Measurements from ENCODE around the gene DNAJC3.
A peak's percentile ranks its signal among the peaks of the same experiment; 100 is the strongest.
"Not testable (repeated sequence)": the region's sequence is repeated elsewhere in the genome, so short reads cannot be mapped to it uniquely, and the experiment has no call there.

The DNAJC3 gene

GRCh38 chr13:95741584-95742563 lies 64.9 kb downstream of the DNAJC3 start:
- Histone ChIP-seq H3K27ac (ENCODE audit: low read depth, low read length) (no peak overlapping the region), H3K4me3 (ENCODE audit: low read depth, low read length) (no peak overlapping the region), H3K9me3 (ENCODE audit: control insufficient read depth, insufficient read depth, low read depth, low read length) (no peaks in the 10 kb centered on the region), H3K27me3 (ENCODE audit: control insufficient read depth, insufficient read depth, low read length) (no peaks in the 10 kb centered on the region), H3K9ac (ENCODE audit: low read length) (no peak overlapping the region), H3K36me3 (ENCODE audit: control insufficient read depth, insufficient read depth, low read length) (no peaks in the 10 kb centered on the region), H3K4me1 (ENCODE audit: control insufficient read depth, insufficient read depth, low read length) (0 out of 2 replicates have a peak, but pooled peaks cover 7% of the 10 kb centered on the region)

GRCh38 chr13:95743192-95743591 lies 66.3 kb downstream of the DNAJC3 start:
- Histone ChIP-seq H3K36me3 (ENCODE audit: control insufficient read depth, insufficient read depth, low read length) (no peaks in the 10 kb centered on the region), H3K4me3 (ENCODE audit: low read depth, low read length) (no peak overlapping the region), H3K27ac (ENCODE audit: low read depth, low read length) (no peak overlapping the region), H3K27me3 (ENCODE audit: control insufficient read depth, insufficient read depth, low read length) (no peaks in the 10 kb centered on the region), H3K9ac (ENCODE audit: low read length) (no peak overlapping the region), H3K9me3 (ENCODE audit: control insufficient read depth, insufficient read depth, low read depth, low read length) (no peaks in the 10 kb centered on the region), H3K4me1 (ENCODE audit: control insufficient read depth, insufficient read depth, low read length) (0 out of 2 replicates have a peak, but pooled peaks cover 7% of the 10 kb centered on the region)

GRCh38 chr13:95745289-95745688 lies 68.3 kb downstream of the DNAJC3 start:
- Histone ChIP-seq H3K27me3 (ENCODE audit: control insufficient read depth, insufficient read depth, low read length) (no peaks in the 10 kb centered on the region), H3K27ac (ENCODE audit: low read depth, low read length) (no peak overlapping the region), H3K9me3 (ENCODE audit: control insufficient read depth, insufficient read depth, low read depth, low read length) (no peaks in the 10 kb centered on the region), H3K9ac (ENCODE audit: low read length) (no peak overlapping the region), H3K4me1 (ENCODE audit: control insufficient read depth, insufficient read depth, low read length) (0 out of 2 replicates have a peak, but pooled peaks cover 7% of the 10 kb centered on the region), H3K36me3 (ENCODE audit: control insufficient read depth, insufficient read depth, low read length) (no peaks in the 10 kb centered on the region), H3K4me3 (ENCODE audit: low read depth, low read length) (no peak overlapping the region)

GRCh38 chr13:95745752-95746151 lies 68.8 kb downstream of the DNAJC3 start:
- Histone ChIP-seq H3K27me3 (ENCODE audit: control insufficient read depth, insufficient read depth, low read length) (no peaks in the 10 kb centered on the region), H3K4me3 (ENCODE audit: low read depth, low read length) (no peak overlapping the region), H3K9ac (ENCODE audit: low read length) (no peak overlapping the region), H3K36me3 (ENCODE audit: control insufficient read depth, insufficient read depth, low read length) (no peaks in the 10 kb centered on the region), H3K4me1 (ENCODE audit: control insufficient read depth, insufficient read depth, low read length) (0 out of 2 replicates have a peak, but pooled peaks cover 7% of the 10 kb centered on the region), H3K9me3 (ENCODE audit: control insufficient read depth, insufficient read depth, low read depth, low read length) (no peaks in the 10 kb centered on the region), H3K27ac (ENCODE audit: low read depth, low read length) (no peak overlapping the region)

- Histone ChIP-seq H3K4me3 (ENCODE audit: low read depth, low read length) (no peak overlapping the region), H3K27ac (ENCODE audit: low read depth, low read length) (no peak overlapping the region), H3K9me3 (ENCODE audit: control insufficient read depth, insufficient read depth, low read depth, low read length) (no peaks in the 10 kb centered on the region), H3K9ac (ENCODE audit: low read length) (no peak overlapping the region), H3K36me3 (ENCODE audit: control insufficient read depth, insufficient read depth, low read length) (no peaks in the 10 kb centered on the region), H3K27me3 (ENCODE audit: control insufficient read depth, insufficient read depth, low read length) (no peaks in the 10 kb centered on the region), H3K4me1 (ENCODE audit: control insufficient read depth, insufficient read depth, low read length) (0 out of 2 replicates have a peak, but pooled peaks cover 7% of the 10 kb centered on the region)
Observed at GRCh38 chr13:95749545-95749944, 72.6 kb downstream of the DNAJC3 start.

GRCh38 chr13:95752677-95753076 lies 75.7 kb downstream of the DNAJC3 start:
- no peaks in the 10 kb centered on the region for H3K9me3 ChIP-seq (ENCODE audit: control insufficient read depth, insufficient read depth, low read depth, low read length)
- peaks cover 7% of the 10 kb centered on the region for H3K4me1 ChIP-seq (ENCODE audit: control insufficient read depth, insufficient read depth, low read length)
- H3K27me3 ChIP-seq (ENCODE audit: control insufficient read depth, insufficient read depth, low read length): no peaks in the 10 kb centered on the region
- no peaks in the 10 kb centered on the region for H3K36me3 ChIP-seq (ENCODE audit: control insufficient read depth, insufficient read depth, low read length)
- H3K27ac ChIP-seq (ENCODE audit: low read depth, low read length): no peak overlapping the region
- no peak overlapping the region for H3K9ac ChIP-seq (ENCODE audit: low read length)
- H3K4me3 ChIP-seq (ENCODE audit: low read depth, low read length): no peak overlapping the region

- no peak overlapping the region for H3K27ac ChIP-seq (ENCODE audit: low read depth, low read length)
- no peaks in the 10 kb centered on the region for H3K36me3 ChIP-seq (ENCODE audit: control insufficient read depth, insufficient read depth, low read length)
- no peak overlapping the region for H3K4me3 ChIP-seq (ENCODE audit: low read depth, low read length)
- H3K9me3 ChIP-seq (ENCODE audit: control insufficient read depth, insufficient read depth, low read depth, low read length): no peaks in the 10 kb centered on the region
- peaks cover 7% of the 10 kb centered on the region for H3K4me1 ChIP-seq (ENCODE audit: control insufficient read depth, insufficient read depth, low read length)
- H3K27me3 ChIP-seq (ENCODE audit: control insufficient read depth, insufficient read depth, low read length): no peaks in the 10 kb centered on the region
- no peak overlapping the region for H3K9ac ChIP-seq (ENCODE audit: low read length)
Observed at GRCh38 chr13:95754069-95754468, 77.1 kb downstream of the DNAJC3 start.

GRCh38 chr13:95756072-95756471 lies 79.1 kb downstream of the DNAJC3 start:
- H3K4me3 ChIP-seq (ENCODE audit: low read depth, low read length): no peak overlapping the region
- H3K9me3 ChIP-seq (ENCODE audit: control insufficient read depth, insufficient read depth, low read depth, low read length): no peaks in the 10 kb centered on the region
- H3K4me1 ChIP-seq (ENCODE audit: control insufficient read depth, insufficient read depth, low read length): peaks cover 7% of the 10 kb centered on the region
- H3K27me3 ChIP-seq (ENCODE audit: control insufficient read depth, insufficient read depth, low read length): no peaks in the 10 kb centered on the region
- H3K36me3 ChIP-seq (ENCODE audit: control insufficient read depth, insufficient read depth, low read length): no peaks in the 10 kb centered on the region
- H3K9ac ChIP-seq (ENCODE audit: low read length): no peak overlapping the region
- peak overlapping the region; percentile 12; the same call in 1 of the 2 replicates for H3K27ac ChIP-seq (ENCODE audit: low read depth, low read length)

GRCh38 chr13:95762626-95763025 lies 85.7 kb downstream of the DNAJC3 start:
- not testable (repeated sequence) for H3K27ac ChIP-seq (ENCODE audit: low read depth, low read length); H3K9ac ChIP-seq (ENCODE audit: low read length); H3K4me1 ChIP-seq (ENCODE audit: control insufficient read depth, insufficient read depth, low read length); H3K27me3 ChIP-seq (ENCODE audit: control insufficient read depth, insufficient read depth, low read length); H3K4me3 ChIP-seq (ENCODE audit: low read depth, low read length); H3K9me3 ChIP-seq (ENCODE audit: control insufficient read depth, insufficient read depth, low read depth, low read length)
- H3K36me3 ChIP-seq (ENCODE audit: control insufficient read depth, insufficient read depth, low read length): peaks cover 12% of the 10 kb centered on the region

- no peak overlapping the region for H3K9ac ChIP-seq (ENCODE audit: low read length)
- no peak overlapping the region for H3K27ac ChIP-seq (ENCODE audit: low read depth, low read length)
- no peaks in the 10 kb centered on the region for H3K4me1 ChIP-seq (ENCODE audit: control insufficient read depth, insufficient read depth, low read length)
- H3K36me3 ChIP-seq (ENCODE audit: control insufficient read depth, insufficient read depth, low read length): peaks cover 12% of the 10 kb centered on the region
- no peaks in the 10 kb centered on the region for H3K9me3 ChIP-seq (ENCODE audit: control insufficient read depth, insufficient read depth, low read depth, low read length)
- no peak overlapping the region for H3K4me3 ChIP-seq (ENCODE audit: low read depth, low read length)
- no peaks in the 10 kb centered on the region for H3K27me3 ChIP-seq (ENCODE audit: control insufficient read depth, insufficient read depth, low read length)
Observed at GRCh38 chr13:95763601-95764000, 86.7 kb downstream of the DNAJC3 start.

- Histone ChIP-seq H3K9ac (ENCODE audit: low read length) (no peak overlapping the region), H3K9me3 (ENCODE audit: control insufficient read depth, insufficient read depth, low read depth, low read length) (no peaks in the 10 kb centered on the region), H3K36me3 (ENCODE audit: control insufficient read depth, insufficient read depth, low read length) (no peaks in the 10 kb centered on the region), H3K27me3 (ENCODE audit: control insufficient read depth, insufficient read depth, low read length) (no peaks in the 10 kb centered on the region), H3K4me1 (ENCODE audit: control insufficient read depth, insufficient read depth, low read length) (no peaks in the 10 kb centered on the region), H3K4me3 (ENCODE audit: low read depth, low read length) (no peak overlapping the region), H3K27ac (ENCODE audit: low read depth, low read length) (no peak overlapping the region)
Observed at GRCh38 chr13:95771905-95772304, 95.0 kb downstream of the DNAJC3 start.
